Skeletal muscle satellite cell (primary cell): Measurements from ENCODE around the gene MAP7D3.
A peak's percentile ranks its signal among the peaks of the same experiment; 100 is the strongest.

ENCODE experiments used
- H3K27me3 ChIP-seq: 2 replicates; pipeline ENCODE4 v1.7.0; 2013; ENCODE audit warnings: low read length; ENCODE audit not compliant: control insufficient read depth, insufficient read depth
- H3K36me3 ChIP-seq: 2 replicates; pipeline ENCODE4 v1.7.0; 2013; ENCODE audit warnings: mild to moderate bottlenecking, control low read depth, low read length; ENCODE audit not compliant: insufficient read depth
- H3K4me1 ChIP-seq: 2 replicates; pipeline ENCODE4 v1.7.0; 2013; ENCODE audit warnings: low read length; ENCODE audit not compliant: control insufficient read depth, insufficient read depth
- H3K4me2 ChIP-seq: 2 replicates; pipeline ENCODE4 v1.7.0; 2013; ENCODE audit warnings: mild to moderate bottlenecking, low read length
- H3K4me3 ChIP-seq: 2 replicates; pipeline ENCODE4 v1.7.0; 2013; ENCODE audit warnings: low read length
- H3K9ac ChIP-seq: 2 replicates; pipeline ENCODE4 v1.7.0; 2013; ENCODE audit warnings: mild to moderate bottlenecking, low read depth, low read length, moderate library complexity
- H3K9me3 ChIP-seq: replicated peaks from 2 replicates; pipeline ENCODE4 v1.7.0; 2013; ENCODE audit warnings: mild to moderate bottlenecking, control low read depth, low read length

The MAP7D3 gene

DNA sequence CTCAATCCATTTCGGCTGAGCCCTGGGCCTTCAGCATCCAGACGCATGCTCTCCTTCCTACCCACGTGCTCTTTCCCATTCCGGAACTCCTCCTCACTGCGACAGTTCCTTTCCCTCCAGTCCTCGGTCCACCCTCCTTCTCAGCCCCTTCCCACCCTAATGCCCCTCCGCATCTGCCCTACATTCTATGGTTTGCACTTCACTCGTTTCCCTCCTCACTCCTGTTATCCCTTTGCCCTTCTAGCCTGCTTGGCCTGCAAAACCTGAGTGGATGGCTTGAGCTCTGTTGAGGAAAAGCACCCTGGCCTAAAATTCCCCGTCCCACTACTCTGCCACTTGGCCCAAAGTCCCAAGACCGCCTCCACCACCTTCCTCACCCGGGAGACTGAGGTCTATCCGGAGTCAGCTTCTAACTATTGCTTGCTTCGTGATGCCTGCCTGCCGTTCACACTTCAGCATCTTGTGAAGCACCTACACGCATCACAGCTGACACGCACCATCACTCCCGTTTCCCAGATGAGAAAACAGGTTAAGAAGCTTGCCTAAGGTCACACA, 38.6 kb downstream of the MAP7D3 start:
- H3K9ac ChIP-seq: no peak overlapping the region
- peaks cover 5% of the 10 kb centered on the region for H3K36me3 ChIP-seq
- H3K9me3 ChIP-seq: no peaks in the 10 kb centered on the region
- no peak overlapping the region for H3K4me2 ChIP-seq
- H3K4me3 ChIP-seq: no peak overlapping the region
- peaks cover 26% of the 10 kb centered on the region for H3K4me1 ChIP-seq
- no peaks in the 10 kb centered on the region for H3K27me3 ChIP-seq

DNA sequence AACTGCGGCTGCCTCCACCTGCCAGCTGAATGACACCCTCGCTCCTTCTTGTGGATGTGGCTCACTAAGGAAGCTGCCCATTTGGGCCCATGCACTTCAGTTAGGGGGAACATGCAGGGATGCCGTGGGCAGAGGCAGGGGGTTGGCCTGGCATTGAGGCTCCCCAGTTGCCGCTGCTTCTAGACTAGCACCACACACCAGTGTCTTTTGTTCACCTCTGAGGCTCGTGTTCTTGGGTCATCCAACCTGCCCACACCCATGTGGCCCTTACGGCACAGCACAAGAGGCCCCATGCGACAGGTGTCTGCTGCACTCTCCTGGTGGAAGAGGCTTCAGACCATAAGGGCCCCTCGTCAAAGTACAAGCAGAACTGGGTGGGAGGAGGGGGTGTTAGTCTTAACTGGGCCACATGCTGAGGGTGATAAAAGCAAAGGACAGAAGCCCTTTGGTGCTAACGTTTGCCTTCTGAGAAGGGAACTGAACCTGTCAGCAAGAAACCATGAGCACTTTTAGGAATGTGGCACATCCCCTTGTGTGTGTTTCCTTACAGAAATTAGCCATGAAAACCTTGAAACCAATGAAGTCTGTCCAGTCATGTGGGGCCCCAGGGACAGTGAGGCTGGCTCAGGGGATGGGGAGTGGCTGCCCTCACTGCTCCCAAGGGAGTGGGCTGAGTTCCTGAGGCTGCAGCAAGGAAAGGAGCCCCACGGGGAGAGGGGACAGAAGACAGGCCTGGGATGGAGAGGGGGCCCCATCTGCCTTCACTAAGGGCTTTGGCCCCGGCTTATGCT, 39.2 kb downstream of the MAP7D3 start:
- Histone ChIP-seq H3K4me2 (no peak overlapping the region), H3K36me3 (peaks cover 4% of the 10 kb centered on the region), H3K4me1 (peaks cover 26% of the 10 kb centered on the region), H3K9me3 (no peaks in the 10 kb centered on the region), H3K4me3 (no peak overlapping the region), H3K9ac (no peak overlapping the region), H3K27me3 (no peaks in the 10 kb centered on the region)

DNA sequence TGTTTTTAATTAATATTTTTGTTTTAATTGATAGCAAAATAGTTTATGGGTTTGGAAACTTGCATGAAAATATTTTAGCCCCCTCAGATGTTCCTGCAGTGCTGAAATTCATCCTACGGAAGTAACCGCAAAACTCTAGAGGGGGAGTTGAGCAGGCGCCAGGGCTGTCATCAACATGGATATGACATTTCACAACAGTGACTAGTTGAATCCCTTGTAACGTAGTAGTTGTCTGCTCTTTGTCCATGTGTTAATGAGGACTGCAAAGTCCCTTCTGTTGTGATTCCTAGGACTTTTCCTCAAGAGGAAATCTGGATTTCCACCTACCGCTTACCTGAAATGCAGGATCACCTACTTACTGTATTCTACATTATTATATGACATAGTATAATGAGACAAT, 40.4 kb downstream of the MAP7D3 start:
- Histone ChIP-seq H3K4me1 (peaks cover 24% of the 10 kb centered on the region), H3K4me2 (no peak overlapping the region), H3K4me3 (no peak overlapping the region), H3K9ac (no peak overlapping the region), H3K36me3 (peaks cover 3% of the 10 kb centered on the region), H3K9me3 (no peaks in the 10 kb centered on the region), H3K27me3 (no peaks in the 10 kb centered on the region)

DNA sequence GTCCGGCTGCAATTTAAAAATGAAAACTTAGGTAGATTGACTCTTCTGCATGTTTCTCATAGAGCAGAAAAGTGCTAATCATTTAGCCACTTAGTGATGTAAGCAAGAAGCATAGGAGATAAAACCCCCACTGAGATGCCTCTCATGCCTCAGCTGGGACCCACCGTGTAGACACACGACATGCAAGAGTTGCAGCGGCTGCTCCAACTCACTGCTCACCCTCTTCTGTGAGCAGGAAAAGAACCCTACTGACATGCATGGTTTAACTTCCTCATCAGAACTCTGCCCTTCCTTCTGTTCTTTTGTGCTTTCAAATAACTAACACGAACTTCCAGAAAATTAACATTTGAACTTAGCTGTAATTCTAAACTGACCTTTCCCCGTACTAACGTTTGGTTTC, 41.0 kb downstream of the MAP7D3 start:
- Histone ChIP-seq H3K27me3 (no peaks in the 10 kb centered on the region), H3K4me2 (no peak overlapping the region), H3K4me1 (peaks cover 18% of the 10 kb centered on the region), H3K36me3 (peaks cover 3% of the 10 kb centered on the region), H3K4me3 (no peak overlapping the region), H3K9ac (no peak overlapping the region), H3K9me3 (no peaks in the 10 kb centered on the region)

DNA sequence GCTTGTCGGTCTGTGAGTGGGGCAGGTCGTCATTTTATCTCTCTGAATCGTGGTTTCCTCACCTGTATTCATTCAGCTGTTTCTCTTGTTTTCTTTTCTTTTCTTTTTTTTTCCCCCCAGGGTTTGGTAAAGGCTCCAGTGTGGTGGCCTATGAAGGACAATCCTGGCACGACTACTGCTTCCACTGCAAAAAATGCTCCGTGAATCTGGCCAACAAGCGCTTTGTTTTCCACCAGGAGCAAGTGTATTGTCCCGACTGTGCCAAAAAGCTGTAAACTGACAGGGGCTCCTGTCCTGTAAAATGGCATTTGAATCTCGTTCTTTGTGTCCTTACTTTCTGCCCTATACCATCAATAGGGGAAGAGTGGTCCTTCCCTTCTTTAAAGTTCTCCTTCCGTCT, 41.4 kb downstream of the MAP7D3 start:
- H3K4me3 ChIP-seq: no peak overlapping the region

DNA sequence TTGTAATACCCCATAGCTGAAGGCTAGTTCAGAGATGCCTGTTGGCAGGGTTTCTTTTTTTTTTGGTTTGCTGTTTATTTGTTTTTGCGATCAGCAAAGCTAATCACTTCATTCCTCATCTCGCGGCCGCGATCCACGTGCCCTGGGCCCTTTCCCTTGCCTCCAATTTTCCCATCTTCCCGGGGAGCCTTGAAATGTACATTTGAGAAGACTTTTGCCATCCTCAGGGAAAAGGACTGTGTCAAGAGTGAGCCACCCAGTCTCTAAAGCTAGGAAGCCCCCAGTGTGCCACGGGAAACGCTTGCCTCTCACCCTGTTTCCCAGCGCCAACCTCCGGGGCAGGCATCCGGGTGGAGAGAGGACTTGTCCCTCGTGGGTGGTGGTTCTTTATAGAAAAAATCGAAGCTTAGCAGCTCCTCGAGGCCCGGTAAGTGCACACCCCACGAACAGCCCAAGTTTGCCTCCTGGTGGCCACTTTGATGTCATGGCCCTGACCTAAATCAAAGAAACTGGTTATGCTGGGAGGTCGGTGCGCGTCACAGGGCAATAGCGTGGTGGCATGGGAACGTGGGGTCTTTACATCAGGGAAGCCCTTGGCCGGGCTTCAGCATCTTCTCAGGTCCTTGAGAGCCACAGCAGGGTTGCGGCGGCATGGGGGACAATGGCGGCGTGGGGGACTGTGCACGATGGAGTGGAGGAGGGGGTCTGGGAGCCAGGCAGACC, 42.0 kb downstream of the MAP7D3 start:
- H3K27me3 ChIP-seq: no peaks in the 10 kb centered on the region
- H3K9ac ChIP-seq: peak overlapping the region; percentile 61
- no peaks in the 10 kb centered on the region for H3K9me3 ChIP-seq
- H3K36me3 ChIP-seq: peaks cover 3% of the 10 kb centered on the region
- peaks cover 16% of the 10 kb centered on the region for H3K4me1 ChIP-seq
- H3K4me3 ChIP-seq: no peak overlapping the region
- H3K4me2 ChIP-seq: no peak overlapping the region

More for the DNA sequence above, 41.4 kb downstream of the MAP7D3 start:
- Histone ChIP-seq H3K36me3 (peaks cover 3% of the 10 kb centered on the region), H3K9ac (no peak overlapping the region), H3K4me1 (peaks cover 16% of the 10 kb centered on the region), H3K9me3 (no peaks in the 10 kb centered on the region), H3K27me3 (no peaks in the 10 kb centered on the region), H3K4me2 (no peak overlapping the region)

DNA sequence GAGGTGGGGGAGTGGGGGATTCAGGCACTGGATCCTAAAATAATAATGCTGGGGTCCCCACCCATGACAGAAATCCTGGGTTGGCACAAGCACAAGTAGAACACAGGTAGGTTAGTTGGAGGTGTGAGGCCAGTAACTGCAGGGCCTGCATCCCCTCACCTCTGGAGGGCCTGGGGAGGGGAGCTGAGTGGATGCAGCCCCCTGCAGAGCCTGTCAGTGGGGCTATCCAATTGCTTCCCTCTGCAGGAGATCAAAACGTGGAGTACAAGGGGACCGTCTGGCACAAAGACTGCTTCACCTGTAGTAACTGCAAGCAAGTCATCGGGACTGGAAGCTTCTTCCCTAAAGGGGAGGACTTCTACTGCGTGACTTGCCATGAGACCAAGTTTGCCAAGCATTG, 43.7 kb downstream of the MAP7D3 start:
- Histone ChIP-seq H3K27me3 (no peaks in the 10 kb centered on the region), H3K4me3 (no peak overlapping the region)

DNA sequence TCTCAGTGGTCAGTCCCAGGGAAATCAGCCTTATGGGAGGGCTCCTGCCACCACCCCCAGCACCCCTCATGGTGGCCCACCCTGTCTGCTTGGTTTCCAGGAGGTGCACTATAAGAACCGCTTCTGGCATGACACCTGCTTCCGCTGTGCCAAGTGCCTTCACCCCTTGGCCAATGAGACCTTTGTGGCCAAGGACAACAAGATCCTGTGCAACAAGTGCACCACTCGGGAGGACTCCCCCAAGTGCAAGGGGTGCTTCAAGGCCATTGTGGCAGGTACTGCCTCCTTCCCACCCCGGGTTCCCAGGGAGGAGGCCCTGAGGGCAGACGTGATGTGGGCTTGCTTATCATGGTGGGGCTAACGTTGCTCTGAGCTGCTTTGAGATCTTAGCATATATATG, 44.3 kb downstream of the MAP7D3 start:
- H3K4me1 ChIP-seq: peaks cover 31% of the 10 kb centered on the region
- H3K27me3 ChIP-seq: no peaks in the 10 kb centered on the region
- H3K9me3 ChIP-seq: no peaks in the 10 kb centered on the region
- H3K36me3 ChIP-seq: peaks cover 3% of the 10 kb centered on the region
- H3K9ac ChIP-seq: no peak overlapping the region
- H3K4me2 ChIP-seq: no peak overlapping the region
- no peak overlapping the region for H3K4me3 ChIP-seq

More for the DNA sequence above, 43.7 kb downstream of the MAP7D3 start:
- Histone ChIP-seq H3K36me3 (peaks cover 3% of the 10 kb centered on the region), H3K9ac (no peak overlapping the region), H3K4me1 (peaks cover 27% of the 10 kb centered on the region), H3K4me2 (no peak overlapping the region), H3K9me3 (no peaks in the 10 kb centered on the region)

DNA sequence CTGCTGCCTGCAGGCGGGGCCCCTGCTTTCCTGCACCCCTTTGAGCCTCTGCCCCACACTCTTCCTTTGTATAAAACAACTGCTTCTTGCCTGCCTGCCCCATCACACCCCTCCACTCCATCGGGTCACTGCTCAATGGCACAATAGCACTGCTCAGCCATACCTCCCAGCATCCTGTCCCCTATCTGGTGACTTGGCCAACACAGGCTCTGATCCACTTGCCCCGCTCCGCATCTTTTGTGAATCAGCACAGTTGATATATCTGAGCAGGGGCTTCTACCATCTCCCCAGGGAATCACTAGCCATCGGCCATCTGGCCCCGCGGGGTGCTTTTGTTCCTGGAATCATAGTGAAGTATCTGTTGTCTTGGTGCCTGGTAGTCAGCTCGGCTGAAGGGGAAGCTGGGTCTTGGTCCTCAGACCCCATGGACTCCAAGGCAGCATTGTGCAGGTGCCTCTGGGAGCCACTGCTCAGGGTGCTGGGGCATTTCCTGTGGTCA, 45.3 kb downstream of the MAP7D3 start:
- no peak overlapping the region for H3K4me2 ChIP-seq
- no peaks in the 10 kb centered on the region for H3K27me3 ChIP-seq
- H3K9ac ChIP-seq: no peak overlapping the region
- no peaks in the 10 kb centered on the region for H3K9me3 ChIP-seq
- peaks cover 3% of the 10 kb centered on the region for H3K36me3 ChIP-seq
- no peak overlapping the region for H3K4me3 ChIP-seq
- peaks cover 31% of the 10 kb centered on the region for H3K4me1 ChIP-seq

DNA sequence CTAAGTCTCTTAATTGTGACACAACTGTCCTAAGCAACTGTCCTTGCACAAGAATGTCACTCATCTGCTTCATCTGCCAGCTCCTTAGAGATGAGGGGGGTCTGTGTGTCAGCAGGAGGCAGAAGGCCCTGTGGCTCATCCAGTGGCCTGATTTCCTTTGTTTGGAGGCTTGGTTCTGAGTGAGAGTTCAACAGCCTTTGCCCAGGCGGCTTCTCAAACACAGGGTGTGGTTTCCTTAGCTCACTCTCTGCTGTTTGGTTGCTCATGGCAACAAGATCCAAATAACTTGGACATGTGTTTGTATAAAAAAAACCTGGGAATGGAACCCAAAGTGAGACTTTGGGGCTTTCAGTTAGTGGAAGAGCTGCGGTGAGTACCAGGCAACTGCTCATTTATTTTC, 46.6 kb downstream of the MAP7D3 start:
- Histone ChIP-seq H3K27me3 (no peaks in the 10 kb centered on the region), H3K9ac (peak overlapping the region; percentile 46), H3K4me2 (no peak overlapping the region), H3K4me3 (no peak overlapping the region), H3K36me3 (peaks cover 3% of the 10 kb centered on the region), H3K4me1 (peaks cover 43% of the 10 kb centered on the region), H3K9me3 (no peaks in the 10 kb centered on the region)

DNA sequence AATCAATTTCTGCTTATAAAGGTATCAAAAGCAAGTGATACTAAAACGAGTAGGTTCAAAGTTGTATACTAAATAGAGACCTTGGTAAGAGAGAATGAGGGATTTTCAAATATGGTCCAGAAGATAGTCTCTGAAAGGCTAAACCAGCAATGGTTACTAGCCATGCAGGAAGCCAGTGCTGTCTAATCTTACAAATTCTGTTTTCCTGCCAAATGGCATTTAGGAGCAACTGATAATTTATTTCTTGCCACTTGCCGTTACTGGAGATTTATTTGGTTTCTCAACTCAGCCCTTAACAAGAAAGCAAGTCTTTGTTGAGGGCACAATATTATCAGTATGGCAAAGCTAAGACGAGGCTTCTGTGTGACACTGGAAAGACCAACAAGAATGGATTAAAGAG, 47.2 kb downstream of the MAP7D3 start:
- Histone ChIP-seq H3K9ac (peak overlapping the region; percentile 46), H3K4me1 (peaks cover 46% of the 10 kb centered on the region), H3K4me2 (no peak overlapping the region), H3K36me3 (peaks cover 3% of the 10 kb centered on the region), H3K27me3 (no peaks in the 10 kb centered on the region), H3K4me3 (no peak overlapping the region), H3K9me3 (no peaks in the 10 kb centered on the region)
